GM12878 (cell line): ENCODE data around the gene SH3BGRL3. TPM values are rescaled to one million over a fixed set of nuclear protein-coding genes. Genes with fewer than 3 reads are reported as not detected.

Experiments used
- ATAC-seq: fragments of 200-7000 bp; cut with Tn5 transposase; 3 replicates; pipeline ENCODE4 v1.9.1; 2020; ENCODE audit warnings: mild to moderate bottlenecking, moderate library complexity
- BruUV-seq: library from RNA; stranded (reverse); fragments of 400-500 nt; replicated peaks from 2 replicates; lab custom pipeline; 2021; lab: Mats Ljungman, UMichigan
- CTCF ChIA-PET: fragments of 300-600 bp; sonication (Branson Sonifier 250); formaldehyde crosslinking; extraction: SDS; loops from one replicate; lab custom pipeline; 2021; ENCODE audit warnings: inconsistent platforms; lab: Yijun Ruan, JAX
- POLR2A ChIA-PET: fragments of 350-600 bp; formaldehyde crosslinking; extraction: SDS; loops from one replicate; lab custom pipeline; 2021; ENCODE audit warnings: inconsistent platforms; lab: Charles Lee
- RAD21 ChIA-PET: fragments of 300-600 bp; sonication (Branson Sonifier 250); formaldehyde crosslinking; loops from one replicate; lab custom pipeline; 2023; ENCODE audit warnings: antibody characterized with exemption; ENCODE audit not compliant: unreplicated experiment; lab: Charles Lee
- SMC1A ChIA-PET: fragments of 300-600 bp; sonication (Branson Sonifier 250); formaldehyde crosslinking; loops from one replicate; lab custom pipeline; 2023; ENCODE audit not compliant: unreplicated experiment, uncharacterized antibody; lab: Charles Lee
- DNase-seq: peaks from one replicate; pipeline ENCODE4 v3.0.0-alpha.2; 2011; ENCODE audit warnings: low read depth, low spot score
- FAIRE-seq: peaks from 3 replicates; lab custom pipeline; 2011; peaks lifted over from hg19 to GRCh38; lab: Jason Lieb, UNC
- H2AFZ ChIP-seq: 2 replicates; pipeline ENCODE4 v1.6.0; 2011; ENCODE audit warnings: low read depth, low read length, control low read depth; ENCODE audit not compliant: control insufficient read depth
- H3K27ac ChIP-seq: 2 replicates; pipeline ENCODE4 v1.5.1; 2011; ENCODE audit warnings: control low read depth; ENCODE audit not compliant: control insufficient read depth, insufficient read depth
- H3K27me3 ChIP-seq, 2 experiments: replicated peaks in 1 of 2; 2 replicates each; pipeline versions ENCODE4 v1.6.0 to v1.6.1; 2011; ENCODE audit warnings: low read length in 1 of 2; ENCODE audit not compliant: control insufficient read depth in 2 of 2, insufficient read depth in 2 of 2
- H3K36me3 ChIP-seq, 2 experiments: 2 replicates each; pipeline ENCODE4 v1.5.1; 2011; ENCODE audit warnings: low read length in 1 of 2; ENCODE audit not compliant: control insufficient read depth in 2 of 2, insufficient read depth in 2 of 2
- H3K4me1 ChIP-seq: 2 replicates; pipeline ENCODE4 v1.6.1; 2011; ENCODE audit warnings: mild to moderate bottlenecking, low read length, moderate library complexity, mixed read lengths; ENCODE audit not compliant: control insufficient read depth, insufficient read depth
- H3K4me2 ChIP-seq: 2 replicates; pipeline ENCODE4 v1.6.0; 2011; ENCODE audit warnings: control low read depth; ENCODE audit not compliant: control insufficient read depth, insufficient read depth
- H3K4me3 ChIP-seq: fragments of 200-600 bp; sonication (generic); 2 replicates; pipeline ENCODE4 v1.5.1; 2016
- H3K79me2 ChIP-seq: 2 replicates; pipeline ENCODE4 v1.6.0; 2011; ENCODE audit warnings: low read length; ENCODE audit not compliant: control insufficient read depth, insufficient read depth
- H3K9ac ChIP-seq: 2 replicates; pipeline ENCODE4 v1.8.0; 2011; ENCODE audit warnings: low read length, control low read depth, mixed read lengths; ENCODE audit not compliant: control insufficient read depth, insufficient read depth
- H3K9me3 ChIP-seq: replicated peaks from 3 replicates; pipeline ENCODE4 v1.5.1; 2011; ENCODE audit warnings: mild to moderate bottlenecking, low read length; ENCODE audit not compliant: control insufficient read depth, insufficient read depth
- H4K20me1 ChIP-seq: 2 replicates; pipeline ENCODE4 v1.6.0; 2011; ENCODE audit not compliant: control insufficient read depth, insufficient read depth
- BMI1 ChIP-seq: fragments of 450-650 bp; IDR thresholded peaks from 2 replicates; pipeline ENCODE4 v1.6.1; 2016; ENCODE audit warnings: mild to moderate bottlenecking, moderate library complexity, borderline replicate concordance
- ETV6 ChIP-seq, 2 experiments: fragments of 450-650 bp in 1 of 2; IDR thresholded peaks in 1 of 2; conservative IDR thresholded peaks in 1 of 2; 2 replicates each; pipeline ENCODE4 v1.6.1; 2014; ENCODE audit warnings: antibody characterized with exemption in 1 of 2, borderline replicate concordance in 1 of 2, low read depth in 1 of 2, mild to moderate bottlenecking in 1 of 2, moderate library complexity in 1 of 2
- HDAC6 ChIP-seq: fragments of 200-600 bp; sonication (generic); IDR thresholded peaks from one replicate; pipeline ENCODE4 v1.8.0; 2017; ENCODE audit warnings: antibody characterized with exemption; ENCODE audit not compliant: unreplicated experiment
- KAT2A ChIP-seq: conservative IDR thresholded peaks from 2 replicates; pipeline ENCODE4 v1.6.1; 2011; ENCODE audit warnings: low read depth, low read length; ENCODE audit not compliant: control insufficient read depth
- MYC ChIP-seq: IDR thresholded peaks from 2 replicates; pipeline ENCODE4 v1.6.1; 2011; ENCODE audit warnings: mild to moderate bottlenecking, low read length, moderate library complexity, inconsistent platforms; ENCODE audit not compliant: insufficient read depth, insufficient replicate concordance, insufficient read length, severe bottlenecking
- NBN ChIP-seq: fragments of 450-650 bp; IDR thresholded peaks from 2 replicates; pipeline ENCODE4 v1.6.1; 2016
- NFXL1 ChIP-seq: fragments of 450-650 bp; IDR thresholded peaks from 2 replicates; pipeline ENCODE4 v1.6.1; 2017; ENCODE audit warnings: antibody characterized with exemption, mild to moderate bottlenecking, borderline replicate concordance
- NR2F1 ChIP-seq: fragments of 450-650 bp; conservative IDR thresholded peaks from 2 replicates; pipeline ENCODE4 v1.6.1; 2017; ENCODE audit warnings: mild to moderate bottlenecking
- POLR2AphosphoS2 ChIP-seq: IDR thresholded peaks from 2 replicates; pipeline ENCODE4 v1.6.1; 2011; ENCODE audit warnings: low read depth, mild to moderate bottlenecking, low read length, improper control_type of control experiment, moderate library complexity
- SP1 ChIP-seq: IDR thresholded peaks from one replicate; pipeline ENCODE4 v1.6.1; 2011; ENCODE audit warnings: low read depth, low read length
- STAT3 ChIP-seq: IDR thresholded peaks from 2 replicates; pipeline ENCODE4 v1.6.1; 2011; ENCODE audit warnings: low read depth, low read length, improper control_type of control experiment
- ZNF384 ChIP-seq: IDR thresholded peaks from 2 replicates; pipeline ENCODE4 v1.6.1; 2012; ENCODE audit warnings: low read depth, mild to moderate bottlenecking, low read length, improper control_type of control experiment, borderline replicate concordance
- WGBS: methylation state at CpG from one replicate; pipeline ENCODE4 v1.1.6; 2016; ENCODE audit warnings: low lambda C conversion rate; ENCODE audit not compliant: insufficient replicate concordance, insufficient coverage; ENCODE audit errors: missing lambda C conversion rate; 5-methylcytosine and 5-hydroxymethylcytosine counted together
- in situ Hi-C: fragments of 300-500 bp; cut with MboI; formaldehyde crosslinking; loops from 9 replicates; pipeline ENCODE4 v1.14.3; 2018; ENCODE audit warnings: mixed read lengths
- intact Hi-C: fragments of 100-400 bp; cut with micrococcal nuclease; formaldehyde crosslinking; loops from one replicate; pipeline ENCODE4 v1.14.2; 2022; ENCODE audit not compliant: unreplicated experiment
- polyA plus RNA-seq, 11 experiments: library from polyadenylated mRNA; depleted of rRNA in 4 of 11; unstranded in 6 of 11; stranded (reverse) in 5 of 11; fragments of >200 nt; fragmentation: Nextera tagmentation in 4 of 11; fragmentation: Illumina TruSeq in 1 of 11; extraction: Ambion mirVana in 4 of 11; extraction: Trizol in 1 of 11; gene quantifications; 1 replicate in 1 of 11; 2 replicates in 10 of 11; pipeline versions ENCODE4 v1.2.1 to v1.2.3, GENCODE V29; 2011 to 2016; ENCODE audit warnings: inconsistent platforms in 2 of 11, missing spikeins in 2 of 11, low read depth in 1 of 11
- total RNA-seq, 4 experiments: library from RNA; depleted of rRNA in 3 of 4; stranded (reverse); fragments of >200 nt in 3 of 4; fragmentation: Illumina TruSeq in 1 of 4; extraction: Trizol in 1 of 4; gene quantifications; 2 replicates each; pipeline versions ENCODE4 v1.2.1 to v1.2.3, GENCODE V29; 2013 to 2021
- TF ChIP-seq, protein P1 (sequence below): fragments of 450-650 bp; formaldehyde crosslinking; IDR thresholded peaks from 2 replicates; pipeline ENCODE4 v1.4.0; 2020; ENCODE audit warnings: mild to moderate bottlenecking, moderate library complexity
- TF ChIP-seq, protein P2 (sequence below): fragments of 450-650 bp; IDR thresholded peaks from 2 replicates; pipeline ENCODE4 v1.6.1; 2017; ENCODE audit warnings: mild to moderate bottlenecking, low read depth, inconsistent platforms; ENCODE audit not compliant: poor library complexity, severe bottlenecking
- TF ChIP-seq, protein P3 (sequence below): fragments of 450-650 bp; IDR thresholded peaks from 2 replicates; pipeline ENCODE4 v1.6.1; 2017; ENCODE audit warnings: mild to moderate bottlenecking, moderate library complexity

Gene SH3BGRL3
- total and polyA plus RNA-seq, 10 of the 15 experiments (the other 5 are each of a cell fraction or from before 2014, with no cell fraction given): 39.7 to 390 (median 118) TPM

DNA sequence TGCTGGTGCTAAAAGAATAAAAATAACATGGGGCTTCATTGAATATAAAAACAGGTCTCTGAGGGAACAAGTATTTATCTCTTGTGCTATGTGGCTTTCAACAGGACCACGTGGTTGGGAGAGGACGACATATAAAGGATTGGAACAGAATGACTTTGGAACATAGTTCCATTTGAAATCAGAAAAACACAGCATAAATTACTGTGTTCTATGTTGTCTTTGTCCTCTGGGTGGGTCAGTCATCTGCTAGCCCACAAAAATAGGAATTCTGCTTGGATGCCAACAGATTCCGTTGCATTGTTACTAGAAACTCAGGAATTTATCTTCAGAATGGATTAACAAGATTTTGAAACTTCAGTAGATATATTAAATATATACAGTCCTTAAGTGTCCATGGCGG is 40.0 kb upstream of the SH3BGRL3 start:
- Histone ChIP-seq H3K4me1 (peaks cover 9% of the 10 kb centered on the region), H3K36me3 (peaks cover 2 to 8% of the 10 kb centered on the region in 2 experiments), H3K79me2 (peaks cover 42% of the 10 kb centered on the region), H3K27ac (no peak overlapping the region), H4K20me1 (no peaks in the 10 kb centered on the region), H3K4me2 (no peak overlapping the region), H3K4me3 (no peak overlapping the region), H3K27me3 (no peaks in the 10 kb centered on the region), H2AFZ (no peak overlapping the region), H3K9ac (no peak overlapping the region), H3K9me3 (no peaks in the 10 kb centered on the region)
- FAIRE-seq (no peak), DNase-seq (no peak), ATAC-seq (no peak)
- BruUV-seq: no TSS peak
- ChIA-PET CTCF (no interaction called here), RAD21 (no interaction called here), SMC1A (no interaction called here), POLR2A (no interaction called here)
- WGBS: 97% methylated on average over 4 of the region's 4 CpGs
- intact Hi-C loops: loop anchor here (5.0 kb wide), 1 partner anchor 77 kb away; the partner anchor contains the start of gene CD52
- in situ Hi-C loops: no loop called here
- TF ChIP-seq, protein P1, sequence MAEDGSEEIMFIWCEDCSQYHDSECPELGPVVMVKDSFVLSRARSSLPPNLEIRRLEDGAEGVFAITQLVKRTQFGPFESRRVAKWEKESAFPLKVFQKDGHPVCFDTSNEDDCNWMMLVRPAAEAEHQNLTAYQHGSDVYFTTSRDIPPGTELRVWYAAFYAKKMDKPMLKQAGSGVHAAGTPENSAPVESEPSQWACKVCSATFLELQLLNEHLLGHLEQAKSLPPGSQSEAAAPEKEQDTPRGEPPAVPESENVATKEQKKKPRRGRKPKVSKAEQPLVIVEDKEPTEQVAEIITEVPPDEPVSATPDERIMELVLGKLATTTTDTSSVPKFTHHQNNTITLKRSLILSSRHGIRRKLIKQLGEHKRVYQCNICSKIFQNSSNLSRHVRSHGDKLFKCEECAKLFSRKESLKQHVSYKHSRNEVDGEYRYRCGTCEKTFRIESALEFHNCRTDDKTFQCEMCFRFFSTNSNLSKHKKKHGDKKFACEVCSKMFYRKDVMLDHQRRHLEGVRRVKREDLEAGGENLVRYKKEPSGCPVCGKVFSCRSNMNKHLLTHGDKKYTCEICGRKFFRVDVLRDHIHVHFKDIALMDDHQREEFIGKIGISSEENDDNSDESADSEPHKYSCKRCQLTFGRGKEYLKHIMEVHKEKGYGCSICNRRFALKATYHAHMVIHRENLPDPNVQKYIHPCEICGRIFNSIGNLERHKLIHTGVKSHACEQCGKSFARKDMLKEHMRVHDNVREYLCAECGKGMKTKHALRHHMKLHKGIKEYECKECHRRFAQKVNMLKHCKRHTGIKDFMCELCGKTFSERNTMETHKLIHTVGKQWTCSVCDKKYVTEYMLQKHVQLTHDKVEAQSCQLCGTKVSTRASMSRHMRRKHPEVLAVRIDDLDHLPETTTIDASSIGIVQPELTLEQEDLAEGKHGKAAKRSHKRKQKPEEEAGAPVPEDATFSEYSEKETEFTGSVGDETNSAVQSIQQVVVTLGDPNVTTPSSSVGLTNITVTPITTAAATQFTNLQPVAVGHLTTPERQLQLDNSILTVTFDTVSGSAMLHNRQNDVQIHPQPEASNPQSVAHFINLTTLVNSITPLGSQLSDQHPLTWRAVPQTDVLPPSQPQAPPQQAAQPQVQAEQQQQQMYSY (CRISPR knock-in tag): no peak
- TF ChIP-seq BMI1: no peak
- no peak for TF ChIP-seq NR2F1
- no peak for TF ChIP-seq MYC
- TF ChIP-seq KAT2A: no peak
- no peak for TF ChIP-seq ZNF384
- TF ChIP-seq NBN: no peak
- no peak for TF ChIP-seq STAT3
- TF ChIP-seq, protein P2, sequence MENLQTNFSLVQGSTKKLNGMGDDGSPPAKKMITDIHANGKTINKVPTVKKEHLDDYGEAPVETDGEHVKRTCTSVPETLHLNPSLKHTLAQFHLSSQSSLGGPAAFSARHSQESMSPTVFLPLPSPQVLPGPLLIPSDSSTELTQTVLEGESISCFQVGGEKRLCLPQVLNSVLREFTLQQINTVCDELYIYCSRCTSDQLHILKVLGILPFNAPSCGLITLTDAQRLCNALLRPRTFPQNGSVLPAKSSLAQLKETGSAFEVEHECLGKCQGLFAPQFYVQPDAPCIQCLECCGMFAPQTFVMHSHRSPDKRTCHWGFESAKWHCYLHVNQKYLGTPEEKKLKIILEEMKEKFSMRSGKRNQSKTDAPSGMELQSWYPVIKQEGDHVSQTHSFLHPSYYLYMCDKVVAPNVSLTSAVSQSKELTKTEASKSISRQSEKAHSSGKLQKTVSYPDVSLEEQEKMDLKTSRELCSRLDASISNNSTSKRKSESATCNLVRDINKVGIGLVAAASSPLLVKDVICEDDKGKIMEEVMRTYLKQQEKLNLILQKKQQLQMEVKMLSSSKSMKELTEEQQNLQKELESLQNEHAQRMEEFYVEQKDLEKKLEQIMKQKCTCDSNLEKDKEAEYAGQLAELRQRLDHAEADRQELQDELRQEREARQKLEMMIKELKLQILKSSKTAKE: no peak
- no peak for TF ChIP-seq ETV6 (conservative IDR thresholded peaks at IDR 0.05 in 1 of 2, IDR thresholded peaks at IDR 0.05 in 1 of 2; ENCODE audit: borderline replicate concordance in 1 of 2, low read depth in 1 of 2)
- no peak for TF ChIP-seq HDAC6
- TF ChIP-seq NFXL1: no peak
- TF ChIP-seq, protein P3, sequence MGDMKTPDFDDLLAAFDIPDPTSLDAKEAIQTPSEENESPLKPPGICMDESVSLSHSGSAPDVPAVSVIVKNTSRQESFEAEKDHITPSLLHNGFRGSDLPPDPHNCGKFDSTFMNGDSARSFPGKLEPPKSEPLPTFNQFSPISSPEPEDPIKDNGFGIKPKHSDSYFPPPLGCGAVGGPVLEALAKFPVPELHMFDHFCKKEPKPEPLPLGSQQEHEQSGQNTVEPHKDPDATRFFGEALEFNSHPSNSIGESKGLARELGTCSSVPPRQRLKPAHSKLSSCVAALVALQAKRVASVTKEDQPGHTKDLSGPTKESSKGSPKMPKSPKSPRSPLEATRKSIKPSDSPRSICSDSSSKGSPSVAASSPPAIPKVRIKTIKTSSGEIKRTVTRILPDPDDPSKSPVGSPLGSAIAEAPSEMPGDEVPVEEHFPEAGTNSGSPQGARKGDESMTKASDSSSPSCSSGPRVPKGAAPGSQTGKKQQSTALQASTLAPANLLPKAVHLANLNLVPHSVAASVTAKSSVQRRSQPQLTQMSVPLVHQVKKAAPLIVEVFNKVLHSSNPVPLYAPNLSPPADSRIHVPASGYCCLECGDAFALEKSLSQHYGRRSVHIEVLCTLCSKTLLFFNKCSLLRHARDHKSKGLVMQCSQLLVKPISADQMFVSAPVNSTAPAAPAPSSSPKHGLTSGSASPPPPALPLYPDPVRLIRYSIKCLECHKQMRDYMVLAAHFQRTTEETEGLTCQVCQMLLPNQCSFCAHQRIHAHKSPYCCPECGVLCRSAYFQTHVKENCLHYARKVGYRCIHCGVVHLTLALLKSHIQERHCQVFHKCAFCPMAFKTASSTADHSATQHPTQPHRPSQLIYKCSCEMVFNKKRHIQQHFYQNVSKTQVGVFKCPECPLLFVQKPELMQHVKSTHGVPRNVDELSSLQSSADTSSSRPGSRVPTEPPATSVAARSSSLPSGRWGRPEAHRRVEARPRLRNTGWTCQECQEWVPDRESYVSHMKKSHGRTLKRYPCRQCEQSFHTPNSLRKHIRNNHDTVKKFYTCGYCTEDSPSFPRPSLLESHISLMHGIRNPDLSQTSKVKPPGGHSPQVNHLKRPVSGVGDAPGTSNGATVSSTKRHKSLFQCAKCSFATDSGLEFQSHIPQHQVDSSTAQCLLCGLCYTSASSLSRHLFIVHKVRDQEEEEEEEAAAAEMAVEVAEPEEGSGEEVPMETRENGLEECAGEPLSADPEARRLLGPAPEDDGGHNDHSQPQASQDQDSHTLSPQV: no peak
- TF ChIP-seq POLR2AphosphoS2: no peak
- TF ChIP-seq SP1: no peak
